HG03558 (cell line): ENCODE results near the gene PDHX.

Experiments used
- ATAC-seq: cut with Tn5 transposase; IDR thresholded peaks from one replicate; pipeline ENCODE4 v1.9.1; 2021; ENCODE audit warnings: moderate number of reproducible peaks; ENCODE audit not compliant: unreplicated experiment; ENCODE audit errors: extremely low read depth

Gene PDHX

GRCh38 chr11:34944692-34945091 lies 28.3 kb downstream of the PDHX start:
- ATAC-seq = no peak

- no peak for ATAC-seq
Observed at GRCh38 chr11:34948696-34949095, 32.3 kb downstream of the PDHX start.

- no peak for ATAC-seq
Observed at GRCh38 chr11:34953955-34954354, 37.5 kb downstream of the PDHX start.

GRCh38 chr11:34957206-34957605 lies 40.8 kb downstream of the PDHX start:
- no peak for ATAC-seq

- no peak for ATAC-seq
Observed at GRCh38 chr11:34957606-34958005, 41.2 kb downstream of the PDHX start.

- no peak for ATAC-seq
Observed at GRCh38 chr11:34959770-34960169, 43.4 kb downstream of the PDHX start.

- no peak for ATAC-seq
Observed at GRCh38 chr11:34960277-34960676, 43.9 kb downstream of the PDHX start.

- no peak for ATAC-seq
Observed at GRCh38 chr11:34962034-34962433, 45.6 kb downstream of the PDHX start.

GRCh38 chr11:34963351-34963750 lies 46.9 kb downstream of the PDHX start:
- no peak for ATAC-seq

- ATAC-seq = no peak
Observed at GRCh38 chr11:34964610-34965331, 48.4 kb downstream of the PDHX start.

- no peak for ATAC-seq
Observed at GRCh38 chr11:34968862-34969261, 52.4 kb downstream of the PDHX start.

- ATAC-seq = no peak
Observed at GRCh38 chr11:34970033-34970432, 53.6 kb downstream of the PDHX start.

GRCh38 chr11:34970480-34970879 lies 54.1 kb downstream of the PDHX start:
- no peak for ATAC-seq

GRCh38 chr11:34971928-34972327 lies 55.5 kb downstream of the PDHX start:
- no peak for ATAC-seq

GRCh38 chr11:34972366-34972765 lies 55.9 kb downstream of the PDHX start:
- ATAC-seq = no peak

GRCh38 chr11:34972892-34973291 lies 56.5 kb downstream of the PDHX start:
- ATAC-seq = no peak

- ATAC-seq = no peak
Observed at GRCh38 chr11:34975482-34975881, 59.1 kb downstream of the PDHX start.

- ATAC-seq = no peak
Observed at GRCh38 chr11:34976496-34977088, 60.2 kb downstream of the PDHX start.

- ATAC-seq = no peak
Observed at GRCh38 chr11:34977089-34977912, 60.9 kb downstream of the PDHX start.

GRCh38 chr11:34978236-34979191 lies 62.1 kb downstream of the PDHX start:
- ATAC-seq = no peak
